Breast epithelium (tissue), 3 donors: ENCODE measurements around the gene ERI2.

Source experiments
- POLR2A ChIP-seq: fragments of 450-650 bp; IDR thresholded peaks from one replicate; pipeline ENCODE4 v1.6.1; 2016; ENCODE audit warnings: antibody characterized with exemption, mild to moderate bottlenecking, moderate library complexity
- POLR2AphosphoS5 ChIP-seq, 3 donors: sonication (generic); formaldehyde crosslinking; IDR thresholded peaks; one replicate each; pipeline ENCODE4 v1.6.1; 2017; ENCODE audit warnings: antibody characterized with exemption in 3 of 3
- TF ChIP-seq, protein P1 (sequence below), 3 donors: fragments of 450-650 bp; IDR thresholded peaks; one replicate each; pipeline ENCODE4 v1.5.1; 2016 to 2017; ENCODE audit warnings: antibody characterized with exemption in 3 of 3, mild to moderate bottlenecking in 3 of 3, moderate library complexity in 3 of 3

DNA sequence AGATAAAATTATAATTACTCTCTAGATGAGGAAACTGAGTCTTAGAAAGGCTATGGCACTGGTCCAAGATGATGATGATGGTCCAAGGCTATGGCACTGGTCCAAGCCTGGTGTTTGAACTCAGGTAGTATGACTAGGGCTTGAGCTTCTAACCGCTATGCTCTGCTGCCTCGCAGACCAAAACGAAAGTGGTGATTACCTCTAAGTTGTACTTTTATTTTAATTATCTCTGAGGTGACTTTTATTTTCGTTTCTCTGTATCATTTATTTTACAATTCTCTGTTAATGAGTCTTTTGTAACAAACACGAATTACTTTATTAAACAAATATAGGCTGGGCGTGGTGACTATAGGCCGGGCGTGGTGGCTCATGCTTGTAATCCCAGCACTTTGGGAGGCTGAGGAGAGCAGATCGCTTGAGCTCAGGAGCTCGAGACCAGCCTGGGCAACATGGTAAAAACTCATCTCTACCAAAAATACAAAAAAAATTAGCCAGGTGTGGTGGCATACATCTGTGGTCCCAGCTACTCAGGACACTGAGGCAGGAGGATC, 5.7 kb upstream of the ERI2 start:
- no peak for TF ChIP-seq POLR2A
- TF ChIP-seq, protein P1, sequence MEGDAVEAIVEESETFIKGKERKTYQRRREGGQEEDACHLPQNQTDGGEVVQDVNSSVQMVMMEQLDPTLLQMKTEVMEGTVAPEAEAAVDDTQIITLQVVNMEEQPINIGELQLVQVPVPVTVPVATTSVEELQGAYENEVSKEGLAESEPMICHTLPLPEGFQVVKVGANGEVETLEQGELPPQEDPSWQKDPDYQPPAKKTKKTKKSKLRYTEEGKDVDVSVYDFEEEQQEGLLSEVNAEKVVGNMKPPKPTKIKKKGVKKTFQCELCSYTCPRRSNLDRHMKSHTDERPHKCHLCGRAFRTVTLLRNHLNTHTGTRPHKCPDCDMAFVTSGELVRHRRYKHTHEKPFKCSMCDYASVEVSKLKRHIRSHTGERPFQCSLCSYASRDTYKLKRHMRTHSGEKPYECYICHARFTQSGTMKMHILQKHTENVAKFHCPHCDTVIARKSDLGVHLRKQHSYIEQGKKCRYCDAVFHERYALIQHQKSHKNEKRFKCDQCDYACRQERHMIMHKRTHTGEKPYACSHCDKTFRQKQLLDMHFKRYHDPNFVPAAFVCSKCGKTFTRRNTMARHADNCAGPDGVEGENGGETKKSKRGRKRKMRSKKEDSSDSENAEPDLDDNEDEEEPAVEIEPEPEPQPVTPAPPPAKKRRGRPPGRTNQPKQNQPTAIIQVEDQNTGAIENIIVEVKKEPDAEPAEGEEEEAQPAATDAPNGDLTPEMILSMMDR (IDR thresholded peaks at IDR 0.05) = no peak
- no peak for TF ChIP-seq POLR2AphosphoS5 (IDR thresholded peaks at IDR 0.05)
